HL-60 (cell line): ENCODE data around the gene TMOD3.

ENCODE experiments used
- POLR2AphosphoS5 ChIP-seq: IDR thresholded peaks from 2 replicates; pipeline ENCODE4 v1.6.1; 2012; ENCODE audit warnings: low read depth
- TF ChIP-seq, protein P1 (sequence below): IDR thresholded peaks from one replicate; pipeline ENCODE4 v1.5.1; 2011; ENCODE audit warnings: low read length, control low read depth, inconsistent platforms; ENCODE audit not compliant: insufficient read depth

DNA sequence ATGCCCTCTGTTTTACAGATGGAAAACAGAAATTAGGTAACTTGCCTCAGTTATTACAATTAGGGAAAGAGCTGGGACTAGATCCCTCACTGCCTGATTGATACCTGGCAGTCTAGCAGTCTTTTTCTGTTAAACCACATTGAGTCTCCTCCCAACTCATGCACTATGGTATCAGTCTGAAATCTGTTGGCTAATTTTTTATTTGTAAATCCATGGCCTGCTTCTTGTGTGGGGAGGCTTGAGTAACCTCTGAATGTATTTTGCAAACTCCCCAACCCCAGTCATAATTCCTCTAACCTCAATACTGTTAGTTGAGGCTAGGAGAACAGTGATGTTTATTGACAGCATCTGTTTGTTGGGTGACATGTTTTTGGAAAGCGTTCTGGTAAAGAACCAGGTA, 35.9 kb downstream of the TMOD3 start:
- TF ChIP-seq, protein P1, sequence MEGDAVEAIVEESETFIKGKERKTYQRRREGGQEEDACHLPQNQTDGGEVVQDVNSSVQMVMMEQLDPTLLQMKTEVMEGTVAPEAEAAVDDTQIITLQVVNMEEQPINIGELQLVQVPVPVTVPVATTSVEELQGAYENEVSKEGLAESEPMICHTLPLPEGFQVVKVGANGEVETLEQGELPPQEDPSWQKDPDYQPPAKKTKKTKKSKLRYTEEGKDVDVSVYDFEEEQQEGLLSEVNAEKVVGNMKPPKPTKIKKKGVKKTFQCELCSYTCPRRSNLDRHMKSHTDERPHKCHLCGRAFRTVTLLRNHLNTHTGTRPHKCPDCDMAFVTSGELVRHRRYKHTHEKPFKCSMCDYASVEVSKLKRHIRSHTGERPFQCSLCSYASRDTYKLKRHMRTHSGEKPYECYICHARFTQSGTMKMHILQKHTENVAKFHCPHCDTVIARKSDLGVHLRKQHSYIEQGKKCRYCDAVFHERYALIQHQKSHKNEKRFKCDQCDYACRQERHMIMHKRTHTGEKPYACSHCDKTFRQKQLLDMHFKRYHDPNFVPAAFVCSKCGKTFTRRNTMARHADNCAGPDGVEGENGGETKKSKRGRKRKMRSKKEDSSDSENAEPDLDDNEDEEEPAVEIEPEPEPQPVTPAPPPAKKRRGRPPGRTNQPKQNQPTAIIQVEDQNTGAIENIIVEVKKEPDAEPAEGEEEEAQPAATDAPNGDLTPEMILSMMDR: no peak
- TF ChIP-seq POLR2AphosphoS5: no peak
